Erythroblast (primary cell): ENCODE measurements around the gene GAB1.

Experiments
- DNase-seq, 2 experiments: peaks; one replicate each; lab custom pipeline; 2025; lab: John Stamatoyannopoulos, UW
- GATA1 ChIP-seq: IDR thresholded peaks from 2 replicates; pipeline ENCODE4 v1.6.1; 2011; ENCODE audit warnings: low read depth, mild to moderate bottlenecking, control low read depth, low read length, moderate library complexity
- POLR2A ChIP-seq: IDR thresholded peaks from 2 replicates; pipeline ENCODE4 v1.6.1; 2011; ENCODE audit warnings: mild to moderate bottlenecking, low read length

The GAB1 gene

GRCh38 chr4:143374771-143375170, 38.1 kb downstream of the GAB1 start:
- DNase-seq = no peak
- no peak for TF ChIP-seq POLR2A

GRCh38 chr4:143375326-143376073, 38.8 kb downstream of the GAB1 start:
- DNase-seq = peak; percentile 53 to 77

GRCh38 chr4:143377611-143378099, 41.0 kb downstream of the GAB1 start:
- TF ChIP-seq POLR2A = no peak
- TF ChIP-seq GATA1 = no peak
- peak; percentile 20 to 24 for DNase-seq

More at GRCh38 chr4:143375326-143376073, 38.8 kb downstream of the GAB1 start:
- TF ChIP-seq GATA1 (no peak), POLR2A (no peak)

- TF ChIP-seq GATA1 = no peak
- DNase-seq = no peak
These were observed 44.0 kb downstream of the GAB1 start for GRCh38 chr4:143380629-143381028.

GRCh38 chr4:143381189-143382118, 44.8 kb downstream of the GAB1 start:
- peak in 1 of 2 experiments; percentile 20 for DNase-seq
- TF ChIP-seq GATA1 (no peak), POLR2A (no peak)

- TF ChIP-seq GATA1 (no peak), POLR2A (no peak)
- DNase-seq = no peak
These were observed 45.9 kb downstream of the GAB1 start for GRCh38 chr4:143382596-143382995.

- no peak for DNase-seq
- TF ChIP-seq POLR2A (no peak), GATA1 (no peak)
These were observed 46.4 kb downstream of the GAB1 start for GRCh38 chr4:143383005-143383574.

GRCh38 chr4:143384381-143384994, 47.8 kb downstream of the GAB1 start:
- no peak for DNase-seq
- TF ChIP-seq POLR2A = no peak
- TF ChIP-seq GATA1 = no peak

- TF ChIP-seq GATA1 = no peak
- TF ChIP-seq POLR2A = no peak
- DNase-seq = peak in 1 of 2 experiments; percentile 25
These were observed 50.1 kb downstream of the GAB1 start for GRCh38 chr4:143386812-143387211.

- DNase-seq = no peak
- TF ChIP-seq POLR2A = no peak
- no peak for TF ChIP-seq GATA1
These were observed 53.0 kb downstream of the GAB1 start for GRCh38 chr4:143389579-143390195.

- TF ChIP-seq GATA1 (no peak), POLR2A (no peak)
- DNase-seq = no peak
These were observed 54.1 kb downstream of the GAB1 start for GRCh38 chr4:143390764-143391163.

GRCh38 chr4:143391261-143391660, 54.6 kb downstream of the GAB1 start:
- no peak for DNase-seq
- TF ChIP-seq POLR2A = no peak
- TF ChIP-seq GATA1 = no peak

GRCh38 chr4:143391895-143392294, 55.2 kb downstream of the GAB1 start:
- TF ChIP-seq POLR2A (no peak), GATA1 (no peak)
- no peak for DNase-seq
